HEK293 (cell line): ENCODE measurements around the gene GSS.

Source experiments
- CTCF ChIA-PET: fragments of 350-600 bp; formaldehyde crosslinking; extraction: SDS; loops from one replicate; lab custom pipeline; 2021; ENCODE audit warnings: antibody characterized with exemption; lab: Yijun Ruan, JAX
- POLR2A ChIA-PET: fragments of 300-600 bp; formaldehyde crosslinking; extraction: SDS; loops from one replicate; lab custom pipeline; 2020; ENCODE audit warnings: antibody characterized with exemption, inconsistent platforms; lab: Yijun Ruan, JAX
- H3K27ac ChIP-seq: fragments of 200-500 bp; sonication (Bioruptor generic); 2 replicates; pipeline ENCODE4 v1.5.1; 2014; ENCODE audit warnings: low read depth, low read length, control low read depth, inconsistent platforms; ENCODE audit errors: extremely low read depth
- H3K36me3 ChIP-seq, 2 experiments: fragments of 200-500 bp in 1 of 2; sonication (Bioruptor generic) in 1 of 2; 1 replicate in 1 of 2; 2 replicates in 1 of 2; pipeline ENCODE4 v1.5.1; 2014 to 2017; ENCODE audit warnings: inconsistent platforms in 2 of 2, low read length in 2 of 2; ENCODE audit not compliant: control insufficient read depth in 2 of 2, insufficient read depth in 1 of 2
- H3K4me1 ChIP-seq: fragments of 200-500 bp; sonication (Bioruptor generic); 2 replicates; pipeline ENCODE4 v1.5.1; 2014; ENCODE audit warnings: mild to moderate bottlenecking, low read length, inconsistent platforms; ENCODE audit not compliant: control insufficient read depth, insufficient read depth
- H3K4me3 ChIP-seq: 2 replicates; pipeline ENCODE4 v1.5.1; 2011; ENCODE audit warnings: low read depth, mild to moderate bottlenecking, control low read depth, low read length, moderate library complexity
- H3K9me3 ChIP-seq: fragments of 200-500 bp; sonication (Bioruptor generic); 2 replicates; pipeline ENCODE4 v1.5.1; 2014; ENCODE audit warnings: low read depth, low read length, inconsistent platforms; ENCODE audit not compliant: control insufficient read depth, insufficient read depth
- GFI1B ChIP-seq: fragments of 450-650 bp; formaldehyde crosslinking; IDR thresholded peaks from 2 replicates; pipeline ENCODE4 v1.5.1; 2016; ENCODE audit warnings: missing biosample characterization, missing genetic modification characterization
- MYNN ChIP-seq: fragments of 450-650 bp; formaldehyde crosslinking; IDR thresholded peaks from 2 replicates; pipeline ENCODE4 v1.5.1; 2016; ENCODE audit warnings: missing biosample characterization, missing genetic modification characterization, borderline replicate concordance
- MZF1 ChIP-seq: fragments of 450-650 bp; formaldehyde crosslinking; IDR thresholded peaks from 2 replicates; pipeline ENCODE4 v1.5.1; 2017; ENCODE audit warnings: missing biosample characterization, missing genetic modification characterization, borderline replicate concordance
- OVOL3 ChIP-seq: fragments of 450-650 bp; formaldehyde crosslinking; IDR thresholded peaks from 2 replicates; pipeline ENCODE4 v1.5.1; 2016; ENCODE audit warnings: missing biosample characterization, missing genetic modification characterization
- SCRT2 ChIP-seq: fragments of 450-650 bp; formaldehyde crosslinking; IDR thresholded peaks from 2 replicates; pipeline ENCODE4 v1.5.1; 2016; ENCODE audit warnings: missing biosample characterization, missing genetic modification characterization
- SETDB1 ChIP-seq: IDR thresholded peaks from one replicate; pipeline ENCODE4 v1.6.1; 2017; ENCODE audit warnings: mild to moderate bottlenecking, low read length, moderate library complexity, mixed read lengths; ENCODE audit not compliant: insufficient read length
- ZBTB48 ChIP-seq: fragments of 450-650 bp; formaldehyde crosslinking; IDR thresholded peaks from 2 replicates; pipeline ENCODE4 v1.5.1; 2016; ENCODE audit warnings: missing biosample characterization, missing genetic modification characterization
- ZBTB8A ChIP-seq: fragments of 450-650 bp; formaldehyde crosslinking; IDR thresholded peaks from 2 replicates; pipeline ENCODE4 v1.5.1; 2016; ENCODE audit warnings: missing biosample characterization, missing genetic modification characterization
- ZFHX2 ChIP-seq: fragments of 450-650 bp; formaldehyde crosslinking; conservative IDR thresholded peaks from 2 replicates; pipeline ENCODE4 v1.5.1; 2016; ENCODE audit warnings: missing biosample characterization, missing genetic modification characterization
- ZFP69B ChIP-seq: fragments of 450-650 bp; formaldehyde crosslinking; IDR thresholded peaks from 2 replicates; pipeline ENCODE4 v1.5.1; 2016; ENCODE audit warnings: missing biosample characterization, missing genetic modification characterization
- ZIC2 ChIP-seq: fragments of 450-650 bp; formaldehyde crosslinking; IDR thresholded peaks from 2 replicates; pipeline ENCODE4 v1.5.1; 2016; ENCODE audit warnings: missing biosample characterization, missing genetic modification characterization
- ZNF10 ChIP-seq: fragments of 450-650 bp; formaldehyde crosslinking; IDR thresholded peaks from 2 replicates; pipeline ENCODE4 v1.5.1; 2017; ENCODE audit warnings: missing biosample characterization, missing genetic modification characterization
- ZNF114 ChIP-seq: fragments of 450-650 bp; formaldehyde crosslinking; IDR thresholded peaks from 2 replicates; pipeline ENCODE4 v1.5.0; 2017; ENCODE audit warnings: missing biosample characterization, missing genetic modification characterization
- ZNF155 ChIP-seq: fragments of 450-650 bp; formaldehyde crosslinking; IDR thresholded peaks from 2 replicates; pipeline ENCODE4 v1.5.1; 2016; ENCODE audit warnings: missing biosample characterization, missing genetic modification characterization
- ZNF223 ChIP-seq: fragments of 450-650 bp; formaldehyde crosslinking; IDR thresholded peaks from 2 replicates; pipeline ENCODE4 v1.5.1; 2016; ENCODE audit warnings: missing biosample characterization, missing genetic modification characterization
- ZNF24 ChIP-seq: fragments of 450-650 bp; formaldehyde crosslinking; IDR thresholded peaks from 2 replicates; pipeline ENCODE4 v1.5.1; 2016; ENCODE audit warnings: missing biosample characterization, missing genetic modification characterization
- ZNF292 ChIP-seq: fragments of 450-650 bp; formaldehyde crosslinking; IDR thresholded peaks from 2 replicates; pipeline ENCODE4 v1.5.1; 2016; ENCODE audit warnings: low read depth, missing biosample characterization, missing genetic modification characterization, borderline replicate concordance
- ZNF433 ChIP-seq: fragments of 450-650 bp; formaldehyde crosslinking; IDR thresholded peaks from 2 replicates; pipeline ENCODE4 v1.5.1; 2016; ENCODE audit warnings: missing biosample characterization, missing genetic modification characterization, low read depth
- ZNF48 ChIP-seq: fragments of 450-650 bp; formaldehyde crosslinking; IDR thresholded peaks from 2 replicates; pipeline ENCODE4 v1.5.1; 2016; ENCODE audit warnings: missing biosample characterization, missing genetic modification characterization
- ZNF501 ChIP-seq: fragments of 450-650 bp; formaldehyde crosslinking; IDR thresholded peaks from 2 replicates; pipeline ENCODE4 v1.5.1; 2016; ENCODE audit warnings: missing biosample characterization, missing genetic modification characterization
- ZNF510 ChIP-seq: fragments of 450-650 bp; formaldehyde crosslinking; IDR thresholded peaks from 2 replicates; pipeline ENCODE4 v1.5.1; 2018; ENCODE audit warnings: mild to moderate bottlenecking, missing genetic modification characterization, missing biosample characterization; ENCODE audit not compliant: insufficient replicate concordance
- ZNF560 ChIP-seq: fragments of 450-650 bp; formaldehyde crosslinking; IDR thresholded peaks from 2 replicates; pipeline ENCODE4 v1.5.1; 2017; ENCODE audit warnings: missing biosample characterization, missing genetic modification characterization, borderline replicate concordance
- ZNF561 ChIP-seq: fragments of 450-650 bp; IDR thresholded peaks from 2 replicates; pipeline ENCODE4 v1.5.1; 2018; ENCODE audit warnings: missing biosample characterization, missing genetic modification characterization, borderline replicate concordance
- ZNF623 ChIP-seq: fragments of 450-650 bp; formaldehyde crosslinking; IDR thresholded peaks from 2 replicates; pipeline ENCODE4 v1.5.1; 2016; ENCODE audit warnings: missing biosample characterization, missing genetic modification characterization
- ZNF658 ChIP-seq: fragments of 450-650 bp; formaldehyde crosslinking; IDR thresholded peaks from 2 replicates; pipeline ENCODE4; 2016; ENCODE audit warnings: missing biosample characterization, missing genetic modification characterization
- ZNF660 ChIP-seq: fragments of 450-650 bp; IDR thresholded peaks from 2 replicates; pipeline ENCODE4 v1.5.1; 2018; ENCODE audit warnings: missing biosample characterization, mild to moderate bottlenecking, missing genetic modification characterization
- ZNF677 ChIP-seq: fragments of 450-650 bp; IDR thresholded peaks from 2 replicates; pipeline ENCODE4 v1.5.0; 2018; ENCODE audit warnings: missing biosample characterization, mild to moderate bottlenecking, missing genetic modification characterization, moderate library complexity
- ZNF701 ChIP-seq: fragments of 450-650 bp; formaldehyde crosslinking; IDR thresholded peaks from 2 replicates; pipeline ENCODE4 v1.5.1; 2016; ENCODE audit warnings: missing biosample characterization, missing genetic modification characterization
- ZNF837 ChIP-seq: fragments of 450-650 bp; formaldehyde crosslinking; IDR thresholded peaks from 2 replicates; pipeline ENCODE4 v1.5.1; 2016; ENCODE audit warnings: missing biosample characterization, missing genetic modification characterization
- TF ChIP-seq, protein P1 (sequence below): fragments of 450-650 bp; formaldehyde crosslinking; IDR thresholded peaks from 2 replicates; pipeline ENCODE4 v1.5.1; 2017; ENCODE audit warnings: missing biosample characterization, missing genetic modification characterization
- TF ChIP-seq, protein P2 (sequence below): fragments of 450-650 bp; formaldehyde crosslinking; IDR thresholded peaks from 2 replicates; pipeline ENCODE4 v1.5.1; 2016; ENCODE audit warnings: missing biosample characterization, missing genetic modification characterization
- TF ChIP-seq, protein P3 (sequence below): fragments of 450-650 bp; formaldehyde crosslinking; IDR thresholded peaks from 2 replicates; pipeline ENCODE4 v1.5.1; 2016; ENCODE audit warnings: missing biosample characterization, missing genetic modification characterization
- TF ChIP-seq, protein P4 (sequence below): fragments of 450-650 bp; formaldehyde crosslinking; IDR thresholded peaks from 2 replicates; pipeline ENCODE4 v1.5.1; 2016; ENCODE audit warnings: missing biosample characterization, missing genetic modification characterization, low read depth

The GSS gene

DNA sequence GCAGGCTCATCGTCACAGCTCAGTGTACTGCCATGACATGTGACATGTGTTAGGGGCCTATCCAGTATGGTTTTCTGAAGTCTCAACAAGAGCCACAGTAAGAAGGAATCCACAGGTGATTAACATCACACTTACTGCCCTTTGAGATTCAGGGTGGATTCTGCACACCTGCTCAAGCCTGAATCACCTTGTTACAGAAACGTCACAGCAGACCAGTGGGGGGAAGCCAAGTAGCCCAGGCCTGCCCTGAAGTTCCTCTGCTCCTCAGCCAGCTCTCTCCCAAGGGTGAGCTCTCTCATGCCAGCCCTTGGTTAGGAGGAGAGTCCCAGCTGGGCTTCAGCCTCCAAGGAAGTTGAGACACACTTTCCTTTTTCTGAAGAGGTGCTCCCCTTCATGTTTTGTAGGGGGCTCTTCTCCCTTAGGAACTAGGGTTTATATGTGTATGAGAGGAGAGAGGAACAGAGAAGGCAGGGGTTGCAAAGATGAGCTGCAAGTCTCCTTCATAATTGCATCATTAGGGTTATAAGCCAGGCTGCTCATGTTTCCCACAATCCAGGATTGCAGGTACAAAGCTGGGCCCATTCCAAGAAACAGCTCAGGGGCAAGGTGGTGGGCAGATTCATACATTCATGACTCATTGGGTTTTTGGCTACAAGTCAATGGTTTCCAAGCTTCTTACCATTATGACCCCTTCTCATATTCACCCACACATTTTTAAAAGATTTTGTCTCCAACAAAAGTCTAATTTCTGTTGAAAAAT is 11.6 kb downstream of the GSS start (continued):
- TF ChIP-seq ZFP69B (tag by site-specific recombination) (0 out of 2 replicates have a peak, but pooled peaks have one; percentile 42), GFI1B (tag by site-specific recombination) (no peak), ZNF292 (tag by site-specific recombination) (no peak), SCRT2 (peak; percentile 88), ZFHX2 (tag by site-specific recombination) (peak; percentile 68), ZNF48 (tag by site-specific recombination) (no peak), ZNF433 (tag by site-specific recombination) (no peak), ZNF24 (tag by site-specific recombination) (peak; percentile 75), ZNF155 (no peak), SETDB1 (no peak), ZBTB48 (peak; percentile 62), ZNF114 (tag by site-specific recombination) (no peak), ZNF660 (tag by site-specific recombination) (0 out of 2 replicates have a peak, but pooled peaks have one; percentile 48), ZNF623 (no peak), ZNF677 (tag by site-specific recombination) (no peak)
- TF ChIP-seq, protein P1, sequence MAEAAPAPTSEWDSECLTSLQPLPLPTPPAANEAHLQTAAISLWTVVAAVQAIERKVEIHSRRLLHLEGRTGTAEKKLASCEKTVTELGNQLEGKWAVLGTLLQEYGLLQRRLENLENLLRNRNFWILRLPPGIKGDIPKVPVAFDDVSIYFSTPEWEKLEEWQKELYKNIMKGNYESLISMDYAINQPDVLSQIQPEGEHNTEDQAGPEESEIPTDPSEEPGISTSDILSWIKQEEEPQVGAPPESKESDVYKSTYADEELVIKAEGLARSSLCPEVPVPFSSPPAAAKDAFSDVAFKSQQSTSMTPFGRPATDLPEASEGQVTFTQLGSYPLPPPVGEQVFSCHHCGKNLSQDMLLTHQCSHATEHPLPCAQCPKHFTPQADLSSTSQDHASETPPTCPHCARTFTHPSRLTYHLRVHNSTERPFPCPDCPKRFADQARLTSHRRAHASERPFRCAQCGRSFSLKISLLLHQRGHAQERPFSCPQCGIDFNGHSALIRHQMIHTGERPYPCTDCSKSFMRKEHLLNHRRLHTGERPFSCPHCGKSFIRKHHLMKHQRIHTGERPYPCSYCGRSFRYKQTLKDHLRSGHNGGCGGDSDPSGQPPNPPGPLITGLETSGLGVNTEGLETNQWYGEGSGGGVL = peak; percentile 23; the same call in 1 of the 2 replicates
- TF ChIP-seq, protein P2, sequence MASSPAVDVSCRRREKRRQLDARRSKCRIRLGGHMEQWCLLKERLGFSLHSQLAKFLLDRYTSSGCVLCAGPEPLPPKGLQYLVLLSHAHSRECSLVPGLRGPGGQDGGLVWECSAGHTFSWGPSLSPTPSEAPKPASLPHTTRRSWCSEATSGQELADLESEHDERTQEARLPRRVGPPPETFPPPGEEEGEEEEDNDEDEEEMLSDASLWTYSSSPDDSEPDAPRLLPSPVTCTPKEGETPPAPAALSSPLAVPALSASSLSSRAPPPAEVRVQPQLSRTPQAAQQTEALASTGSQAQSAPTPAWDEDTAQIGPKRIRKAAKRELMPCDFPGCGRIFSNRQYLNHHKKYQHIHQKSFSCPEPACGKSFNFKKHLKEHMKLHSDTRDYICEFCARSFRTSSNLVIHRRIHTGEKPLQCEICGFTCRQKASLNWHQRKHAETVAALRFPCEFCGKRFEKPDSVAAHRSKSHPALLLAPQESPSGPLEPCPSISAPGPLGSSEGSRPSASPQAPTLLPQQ = peak; percentile 64; the same call in 1 of the 2 replicates

DNA sequence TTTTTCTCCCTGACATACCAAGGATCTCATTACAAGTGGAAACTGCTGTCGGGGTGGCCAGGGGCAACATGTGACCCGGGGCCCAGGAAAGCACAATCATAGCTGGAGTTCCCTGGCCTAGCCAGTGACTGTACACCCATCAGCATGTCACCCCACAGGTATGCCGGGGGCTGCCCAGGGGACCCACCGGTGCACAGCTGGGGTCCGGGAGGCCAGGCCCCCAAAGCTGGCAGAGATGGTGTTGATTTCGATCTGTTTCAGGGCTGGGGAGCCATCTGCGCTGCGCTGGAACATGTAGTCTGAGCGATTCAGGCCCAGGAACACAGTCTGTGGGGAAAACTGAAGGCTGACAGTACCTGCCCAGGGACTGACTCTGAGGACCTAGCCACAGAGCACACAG is 13.3 kb downstream of the GSS start:
- no peaks in the 10 kb centered on the region for H3K4me1 ChIP-seq
- ChIA-PET POLR2A (interaction anchor here (1.1 kb wide), 1 partner anchor 9 kb away, joined by 3 read pairs; no protein-coding TSS in a partner anchor), CTCF (interaction anchor here (1.1 kb wide), 1 partner anchor 68 kb away, joined by 3 read pairs; no protein-coding TSS in a partner anchor)
- no peak overlapping the region for H3K4me3 ChIP-seq
- H3K36me3 ChIP-seq = peaks cover 7 to 82% of the 10 kb centered on the region in 2 experiments; a peak in 2 of 3 replicates
- H3K9me3 ChIP-seq = no peaks in the 10 kb centered on the region
- TF ChIP-seq ZNF658 (tag by site-specific recombination) (no peak), ZBTB8A (no peak), ZNF501 (tag by site-specific recombination) (no peak), MZF1 (tag by site-specific recombination) (no peak), ZNF223 (no peak), ZNF623 (no peak), ZNF10 (tag by site-specific recombination) (no peak), ZNF561 (no peak), ZIC2 (tag by site-specific recombination) (no peak), MYNN (tag by site-specific recombination) (no peak), ZNF837 (no peak), ZNF560 (no peak), ZNF701 (tag by site-specific recombination) (no peak), ZNF510 (tag by site-specific recombination) (no peak), OVOL3 (tag by site-specific recombination) (no peak)
- TF ChIP-seq, protein P3, sequence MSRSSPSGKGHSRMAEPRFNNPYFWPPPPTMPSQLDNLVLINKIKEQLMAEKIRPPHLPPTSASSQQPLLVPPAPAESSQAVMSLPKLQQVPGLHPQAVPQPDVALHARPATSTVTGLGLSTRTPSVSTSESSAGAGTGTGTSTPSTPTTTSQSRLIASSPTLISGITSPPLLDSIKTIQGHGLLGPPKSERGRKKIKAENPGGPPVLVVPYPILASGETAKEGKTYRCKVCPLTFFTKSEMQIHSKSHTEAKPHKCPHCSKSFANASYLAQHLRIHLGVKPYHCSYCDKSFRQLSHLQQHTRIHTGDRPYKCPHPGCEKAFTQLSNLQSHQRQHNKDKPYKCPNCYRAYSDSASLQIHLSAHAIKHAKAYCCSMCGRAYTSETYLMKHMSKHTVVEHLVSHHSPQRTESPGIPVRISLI = no peak
- TF ChIP-seq, protein P4, sequence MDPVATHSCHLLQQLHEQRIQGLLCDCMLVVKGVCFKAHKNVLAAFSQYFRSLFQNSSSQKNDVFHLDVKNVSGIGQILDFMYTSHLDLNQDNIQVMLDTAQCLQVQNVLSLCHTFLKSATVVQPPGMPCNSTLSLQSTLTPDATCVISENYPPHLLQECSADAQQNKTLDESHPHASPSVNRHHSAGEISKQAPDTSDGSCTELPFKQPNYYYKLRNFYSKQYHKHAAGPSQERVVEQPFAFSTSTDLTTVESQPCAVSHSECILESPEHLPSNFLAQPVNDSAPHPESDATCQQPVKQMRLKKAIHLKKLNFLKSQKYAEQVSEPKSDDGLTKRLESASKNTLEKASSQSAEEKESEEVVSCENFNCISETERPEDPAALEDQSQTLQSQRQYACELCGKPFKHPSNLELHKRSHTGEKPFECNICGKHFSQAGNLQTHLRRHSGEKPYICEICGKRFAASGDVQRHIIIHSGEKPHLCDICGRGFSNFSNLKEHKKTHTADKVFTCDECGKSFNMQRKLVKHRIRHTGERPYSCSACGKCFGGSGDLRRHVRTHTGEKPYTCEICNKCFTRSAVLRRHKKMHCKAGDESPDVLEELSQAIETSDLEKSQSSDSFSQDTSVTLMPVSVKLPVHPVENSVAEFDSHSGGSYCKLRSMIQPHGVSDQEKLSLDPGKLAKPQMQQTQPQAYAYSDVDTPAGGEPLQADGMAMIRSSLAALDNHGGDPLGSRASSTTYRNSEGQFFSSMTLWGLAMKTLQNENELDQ (tag by site-specific recombination) = no peak
- H3K27ac ChIP-seq = no peak overlapping the region
